Measurements from ENCODE around the gene LAPTM5.
"Not testable (repeated sequence)": the region's sequence is repeated elsewhere in the genome, so short reads cannot be mapped to it uniquely, and the experiment has no call there.

Gene LAPTM5

GRCh38 chr1:30696831-30697230 is 60.7 kb downstream of the LAPTM5 start:
- no peak for DNase-seq (ENCODE audit: low read depth, low spot score)

GRCh38 chr1:30695439-30695841 is 62.1 kb downstream of the LAPTM5 start:
- DNase-seq (ENCODE audit: low read depth, low spot score) = no peak

GRCh38 chr1:30694280-30695175 is 63.0 kb downstream of the LAPTM5 start:
- no peak for DNase-seq (ENCODE audit: low read depth, low spot score)

- no peak for DNase-seq (ENCODE audit: low read depth, low spot score)
These were observed 63.8 kb downstream of the LAPTM5 start for GRCh38 chr1:30693822-30694221.

GRCh38 chr1:30693366-30693765 is 64.2 kb downstream of the LAPTM5 start:
- DNase-seq (ENCODE audit: low read depth, low spot score) = no peak

- no peak for DNase-seq (ENCODE audit: low read depth, low spot score)
These were observed 64.6 kb downstream of the LAPTM5 start for GRCh38 chr1:30692948-30693301.

GRCh38 chr1:30692201-30692947 is 65.2 kb downstream of the LAPTM5 start:
- no peak for DNase-seq (ENCODE audit: low read depth, low spot score)

GRCh38 chr1:30691480-30691879 is 66.1 kb downstream of the LAPTM5 start:
- DNase-seq (ENCODE audit: low read depth, low spot score) = no peak

- no peak for DNase-seq (ENCODE audit: low read depth, low spot score)
These were observed 67.5 kb downstream of the LAPTM5 start for GRCh38 chr1:30689901-30690645.

GRCh38 chr1:30688920-30689794 is 68.4 kb downstream of the LAPTM5 start:
- no peak for DNase-seq (ENCODE audit: low read depth, low spot score)

- DNase-seq (ENCODE audit: low read depth, low spot score) = not testable (repeated sequence)
These were observed 69.1 kb downstream of the LAPTM5 start for GRCh38 chr1:30688516-30688915.

- no peak for DNase-seq (ENCODE audit: low read depth, low spot score)
These were observed 69.7 kb downstream of the LAPTM5 start for GRCh38 chr1:30687886-30688285.

- DNase-seq (ENCODE audit: low read depth, low spot score) = no peak
These were observed 71.2 kb downstream of the LAPTM5 start for GRCh38 chr1:30686236-30686935.

- DNase-seq (ENCODE audit: low read depth, low spot score) = no peak
These were observed 71.8 kb downstream of the LAPTM5 start for GRCh38 chr1:30685796-30686165.

GRCh38 chr1:30684881-30685795 is 72.4 kb downstream of the LAPTM5 start:
- DNase-seq (ENCODE audit: low read depth, low spot score) = peak; percentile 91

- no peak for DNase-seq (ENCODE audit: low read depth, low spot score)
These were observed 73.3 kb downstream of the LAPTM5 start for GRCh38 chr1:30684259-30684658.

- DNase-seq (ENCODE audit: low read depth, low spot score) = no peak
These were observed 73.9 kb downstream of the LAPTM5 start for GRCh38 chr1:30683699-30684098.
